NCI-H1092 treated with DMSO at 0.1 percent for 48 hours (cell line): Measurements from ENCODE around the gene FCMR.
A peak's percentile ranks its signal among the peaks of the same experiment; 100 is the strongest.

Experiments
- DNase-seq: peaks from one replicate; lab custom pipeline; 2025; lab: John Stamatoyannopoulos, UW

FCMR gene

GRCh38 chr1:206899717-206900116 is 22.0 kb downstream of the FCMR start:
- DNase-seq: no peak

GRCh38 chr1:206898915-206899431 is 22.8 kb downstream of the FCMR start:
- DNase-seq: no peak

GRCh38 chr1:206898089-206898914 is 23.4 kb downstream of the FCMR start:
- DNase-seq: no peak

- no peak for DNase-seq
Measured at GRCh38 chr1:206897175-206897574, 24.6 kb downstream of the FCMR start, which contains the start of gene IL24. TSS of gene IL24 (plus strand) at chr1:206897443. CDS start at chr1:206897833, 390 bp downstream.

GRCh38 chr1:206896261-206896660 is 25.5 kb downstream of the FCMR start:
- no peak for DNase-seq

GRCh38 chr1:206895837-206896242 is 25.9 kb downstream of the FCMR start:
- peak; percentile 48 for DNase-seq

- peak; percentile 48 for DNase-seq
Measured at GRCh38 chr1:206895325-206895724, 26.4 kb downstream of the FCMR start.

GRCh38 chr1:206893380-206893779 is 28.4 kb downstream of the FCMR start:
- no peak for DNase-seq

GRCh38 chr1:206892351-206892984 is 29.3 kb downstream of the FCMR start:
- no peak for DNase-seq

- no peak for DNase-seq
Measured at GRCh38 chr1:206891412-206891811, 30.3 kb downstream of the FCMR start.

- DNase-seq: no peak
Measured at GRCh38 chr1:206890125-206891060, 31.3 kb downstream of the FCMR start.

GRCh38 chr1:206887701-206888100 is 34.0 kb downstream of the FCMR start:
- DNase-seq: no peak

GRCh38 chr1:206886831-206887230 is 34.9 kb downstream of the FCMR start:
- DNase-seq: no peak

- no peak for DNase-seq
Measured at GRCh38 chr1:206885341-206886060, 36.2 kb downstream of the FCMR start.

GRCh38 chr1:206883876-206884275 is 37.9 kb downstream of the FCMR start:
- no peak for DNase-seq

GRCh38 chr1:206883160-206883559 is 38.6 kb downstream of the FCMR start:
- no peak for DNase-seq

GRCh38 chr1:206882555-206882954 is 39.2 kb downstream of the FCMR start:
- DNase-seq: no peak

GRCh38 chr1:206880314-206880713 is 41.4 kb downstream of the FCMR start:
- no peak for DNase-seq

- no peak for DNase-seq
Measured at GRCh38 chr1:206878456-206878855, 43.3 kb downstream of the FCMR start.

- no peak for DNase-seq
Measured at GRCh38 chr1:206875752-206876377, 45.9 kb downstream of the FCMR start.
